ENCODE data around the gene MRPL48. TPM values are rescaled to one million over a fixed set of nuclear protein-coding genes. Genes with fewer than 3 reads are reported as not detected.

MRPL48 gene
- total and polyA plus RNA-seq, 2 of the 8 experiments (the other 6 are each of a cell fraction or from before 2014, with no cell fraction given), result 34.9 to 59.9 TPM

DNA sequence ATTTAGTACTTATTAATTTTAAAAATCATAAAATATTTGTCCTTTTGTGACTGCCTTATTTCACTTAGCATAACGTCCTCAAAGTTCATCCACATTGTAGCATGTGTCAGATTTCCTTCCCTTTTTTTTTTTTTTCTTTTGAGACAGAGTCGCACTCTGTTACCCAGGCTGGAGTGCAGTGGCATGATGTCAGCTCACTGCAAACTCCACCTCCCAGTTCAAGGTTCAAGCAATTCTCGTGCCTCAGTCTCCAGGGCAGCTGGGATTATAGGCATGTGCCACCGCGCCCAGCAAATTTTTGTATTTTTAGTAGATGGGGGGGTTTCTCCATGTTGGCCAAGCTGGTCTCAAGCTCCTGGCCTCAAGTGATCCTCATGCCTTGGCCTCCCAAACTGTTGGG is 37.4 kb upstream of the MRPL48 start:
- 94% methylated on average over 4 of the region's 5 CpGs; no CpG with 5 or more reads in 1 of the 2 experiments for WGBS, 2 experiments (ENCODE audit: extremely low coverage in 1 of 2, insufficient coverage in 1 of 2, insufficient read length in 1 of 2, insufficient replicate concordance in 2 of 2, low coverage in 1 of 2, low lambda C conversion rate in 2 of 2, missing lambda C conversion rate in 1 of 2)
- no peak for FAIRE-seq

More for the DNA sequence above, 37.4 kb upstream of the MRPL48 start:
- Histone ChIP-seq H3K4me1 (replicated peaks in 1 of 4; ENCODE audit: control insufficient read depth in 3 of 4, insufficient read depth in 4 of 4, low read length in 3 of 4) (no peaks in the 10 kb centered on the region; a peak in 1 of 7 replicates), H4K8ac (ENCODE audit: extremely low read depth, insufficient read depth, low read length) (no peak overlapping the region), H3K18ac (ENCODE audit: extremely low read depth, low read length) (no peak overlapping the region), H2AFZ (ENCODE audit: low read length) (no peak overlapping the region), H3K9ac (replicated peaks in 1 of 4; ENCODE audit: extremely low read depth in 1 of 4, low read depth in 3 of 4, low read length in 3 of 4) (no peak overlapping the region), H3K9me3 (ENCODE audit: insufficient read depth in 2 of 2, low read depth in 1 of 2, low read length in 1 of 2) (no peaks in the 10 kb centered on the region), H2AK5ac (ENCODE audit: low read depth, low read length) (no peak overlapping the region), H3K27me3 (replicated peaks in 1 of 4; ENCODE audit: control insufficient read depth in 3 of 4, extremely low read depth in 1 of 4, insufficient read depth in 3 of 4, low read length in 3 of 4) (no peaks in the 10 kb centered on the region), H3K4me3 (ENCODE audit: extremely low read depth in 1 of 4, insufficient read depth in 2 of 4, low read depth in 3 of 4, low read length in 4 of 4) (no peak overlapping the region), H3K23me2 (ENCODE audit: low read depth, low read length) (no peaks in the 10 kb centered on the region), H4K5ac (ENCODE audit: insufficient read length, low read depth, low read length) (no peak overlapping the region), H3K56ac (replicated peaks; ENCODE audit: insufficient read length, low read depth, low read length) (no peak overlapping the region), H3K36me3 (ENCODE audit: control insufficient read depth in 2 of 4, insufficient read depth in 4 of 4, low read length in 3 of 4) (no peaks in the 10 kb centered on the region), H3K79me1 (ENCODE audit: low read depth, low read length) (peaks cover 37% of the 10 kb centered on the region), H3K79me2 (ENCODE audit: control insufficient read depth in 1 of 2, insufficient read depth in 2 of 2, low read length in 2 of 2) (peaks cover 24 to 93% of the 10 kb centered on the region in 2 experiments), H3K4ac (replicated peaks; ENCODE audit: insufficient read length, low read depth, low read length) (no peak overlapping the region), H3K4me2 (ENCODE audit: insufficient read depth in 1 of 2, low read depth in 2 of 2, low read length in 2 of 2) (no peak overlapping the region), H3K23ac (ENCODE audit: insufficient read length) (no peak overlapping the region), H3K27ac (ENCODE audit: low read depth, low read length) (no peak overlapping the region), H4K91ac (replicated peaks; ENCODE audit: insufficient read length, low read length) (no peak overlapping the region), H4K20me1 (replicated peaks in 1 of 2; ENCODE audit: control insufficient read depth in 1 of 2, insufficient read depth in 2 of 2, low read length in 2 of 2) (peaks cover 5 to 19% of the 10 kb centered on the region in 2 experiments), H2BK5ac (ENCODE audit: low read depth, low read length) (no peak overlapping the region), H2BK20ac (ENCODE audit: low read length) (no peak overlapping the region), H2BK12ac (ENCODE audit: low read depth, low read length) (no peak overlapping the region), H2BK120ac (replicated peaks; ENCODE audit: low read depth, low read length) (no peak overlapping the region), H2BK15ac (ENCODE audit: low read length) (no peak overlapping the region), H3K14ac (ENCODE audit: insufficient read length) (no peak overlapping the region)
- ChIA-PET POLR2A (ENCODE audit: partially characterized antibody) (interaction anchor here (0.8 to 2.8 kb wide), 2 partner anchors 11 to 29 kb away, joined by 3 to 9 read pairs; partner anchors contain the start of gene RAB6A), CTCF (ENCODE audit: partially characterized antibody) (interaction anchor here (0.5 to 1.1 kb wide), 3 partner anchors 15 to 203 kb away, joined by 3 read pairs; no protein-coding TSS in a partner anchor)
- no peak for TF ChIP-seq PHF8 (conservative IDR thresholded peaks at IDR 0.05; ENCODE audit: low read depth, low read length)
- TF ChIP-seq CTBP2 (IDR thresholded peaks at IDR 0.05; ENCODE audit: borderline replicate concordance, insufficient read depth, insufficient read length, low read length), result no peak
- TF ChIP-seq NRF1 (IDR thresholded peaks at IDR 0.05; ENCODE audit: low read depth, low read length), result no peak
- TF ChIP-seq GTF2F1 (IDR thresholded peaks at IDR 0.05; ENCODE audit: borderline replicate concordance, low read depth, low read length), result no peak
- TF ChIP-seq, protein P1, sequence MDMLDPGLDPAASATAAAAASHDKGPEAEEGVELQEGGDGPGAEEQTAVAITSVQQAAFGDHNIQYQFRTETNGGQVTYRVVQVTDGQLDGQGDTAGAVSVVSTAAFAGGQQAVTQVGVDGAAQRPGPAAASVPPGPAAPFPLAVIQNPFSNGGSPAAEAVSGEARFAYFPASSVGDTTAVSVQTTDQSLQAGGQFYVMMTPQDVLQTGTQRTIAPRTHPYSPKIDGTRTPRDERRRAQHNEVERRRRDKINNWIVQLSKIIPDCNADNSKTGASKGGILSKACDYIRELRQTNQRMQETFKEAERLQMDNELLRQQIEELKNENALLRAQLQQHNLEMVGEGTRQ (IDR thresholded peaks at IDR 0.05; ENCODE audit: low read length), result no peak
- no peak for TF ChIP-seq CHD2 (IDR thresholded peaks at IDR 0.05; ENCODE audit: low read length)
- DNase-seq (ENCODE audit: low read depth in 1 of 2, low spot score in 2 of 2), result no peak
